ENCODE results near the gene IFT74.

IFT74 gene

DNA sequence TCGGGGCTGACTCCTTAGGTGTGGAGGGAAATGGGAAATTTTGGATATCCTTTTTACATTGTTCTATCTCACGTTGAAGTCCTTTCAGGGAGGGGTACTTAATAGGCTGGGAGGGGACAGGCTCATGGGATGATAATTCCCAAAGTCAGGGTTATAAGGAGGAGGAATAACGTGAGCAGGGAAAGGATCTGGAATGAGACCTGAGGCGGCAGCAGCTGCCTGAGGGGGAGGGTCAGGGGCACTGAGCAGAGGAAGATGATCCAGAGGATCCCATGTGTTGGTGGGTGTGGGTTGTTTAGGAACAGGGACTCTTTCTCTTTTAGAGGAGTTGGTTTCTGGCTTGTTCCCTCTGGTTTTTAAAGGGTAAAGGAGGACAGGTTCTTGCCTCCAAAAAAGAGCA lies 18.7 kb downstream of the IFT74 start:
- no peak for DNase-seq (ENCODE audit: low read depth, low spot score)

DNA sequence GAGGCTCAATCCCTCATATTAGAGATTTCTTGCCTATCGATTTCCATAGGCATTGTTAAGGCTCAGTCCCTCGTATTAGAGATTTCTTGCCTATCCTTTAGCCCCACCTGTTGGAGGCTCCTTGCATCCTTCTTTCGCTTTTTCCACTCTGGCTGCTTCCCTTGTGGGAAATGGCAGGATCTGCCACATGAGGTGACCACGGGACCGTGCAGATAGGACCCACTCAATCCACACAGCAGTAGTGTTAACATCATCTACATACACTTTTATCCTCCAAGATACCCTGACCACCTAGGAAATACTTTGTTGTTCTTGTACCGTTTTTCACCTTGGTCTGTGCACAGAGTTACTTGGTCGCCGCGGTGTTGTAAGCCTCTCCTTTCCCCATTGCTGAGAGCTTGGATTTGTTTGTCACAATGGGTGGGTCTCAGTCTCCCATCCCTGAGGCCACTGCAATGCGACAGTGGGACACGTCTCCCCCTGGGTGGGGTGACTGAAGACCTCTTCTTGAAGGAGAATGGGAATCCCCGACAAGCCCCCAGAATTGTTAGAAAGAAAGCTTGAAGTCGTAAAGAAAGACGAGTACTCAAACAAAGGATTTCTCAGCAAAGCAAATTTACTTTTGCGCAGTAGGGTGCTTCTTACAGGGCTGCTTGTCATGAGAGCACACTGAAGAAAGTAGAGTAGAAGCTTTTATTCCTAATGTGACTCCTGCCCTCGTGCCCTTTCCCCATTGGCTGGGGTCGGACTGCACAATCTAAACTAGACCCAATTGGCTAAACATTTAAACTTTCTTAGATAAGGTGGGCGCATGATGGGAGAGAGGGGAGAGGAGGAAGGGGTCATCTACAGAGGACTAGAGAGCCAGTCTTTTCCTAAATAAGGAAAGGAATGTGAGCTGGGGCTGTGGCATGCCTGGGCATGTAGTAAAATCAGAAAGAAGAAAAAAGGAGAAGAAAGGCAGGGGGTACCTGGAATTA lies 19.8 kb downstream of the IFT74 start:
- DNase-seq (ENCODE audit: low read depth, low spot score), result peak; percentile 15

DNA sequence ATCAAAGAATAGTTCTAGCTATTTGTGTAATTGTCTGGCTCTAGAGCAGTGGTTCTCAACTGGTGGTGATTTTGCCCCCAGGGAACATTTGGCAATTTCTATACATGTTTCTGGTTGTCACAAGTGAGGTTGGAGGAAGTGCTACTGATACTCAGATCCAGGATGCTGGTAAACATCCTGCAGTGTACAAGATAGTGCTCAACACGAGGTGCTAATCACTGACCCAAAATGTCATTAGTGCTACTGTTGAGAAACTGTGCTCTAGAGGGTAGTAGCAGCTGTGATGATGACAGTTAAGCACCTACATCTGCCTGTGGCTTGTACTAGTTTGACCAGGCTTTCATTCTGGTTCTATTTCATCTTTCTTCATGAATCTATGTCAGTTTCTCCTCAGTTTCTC lies 27.1 kb downstream of the IFT74 start:
- no peak for DNase-seq (ENCODE audit: low read depth, low spot score)

DNA sequence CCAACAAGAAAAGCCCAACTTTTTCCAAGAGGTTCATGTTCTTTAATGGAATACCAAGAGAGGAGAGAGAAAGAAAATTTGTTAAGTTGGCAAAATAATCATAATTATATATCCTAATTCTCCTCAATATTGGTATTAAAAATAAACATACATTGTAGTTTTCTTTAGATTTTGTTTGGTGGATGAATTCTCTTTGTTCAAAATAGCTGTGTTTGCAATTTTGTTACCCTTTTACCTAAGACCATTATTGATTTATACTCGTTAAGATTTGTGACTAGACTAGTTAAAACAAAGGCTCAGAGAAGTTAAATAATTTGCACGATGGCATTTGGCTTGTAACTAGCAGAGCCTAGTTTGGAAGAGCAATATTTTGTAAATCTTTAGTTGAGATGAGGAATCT lies 39.6 kb downstream of the IFT74 start:
- DNase-seq (ENCODE audit: low read depth, low spot score), result no peak

DNA sequence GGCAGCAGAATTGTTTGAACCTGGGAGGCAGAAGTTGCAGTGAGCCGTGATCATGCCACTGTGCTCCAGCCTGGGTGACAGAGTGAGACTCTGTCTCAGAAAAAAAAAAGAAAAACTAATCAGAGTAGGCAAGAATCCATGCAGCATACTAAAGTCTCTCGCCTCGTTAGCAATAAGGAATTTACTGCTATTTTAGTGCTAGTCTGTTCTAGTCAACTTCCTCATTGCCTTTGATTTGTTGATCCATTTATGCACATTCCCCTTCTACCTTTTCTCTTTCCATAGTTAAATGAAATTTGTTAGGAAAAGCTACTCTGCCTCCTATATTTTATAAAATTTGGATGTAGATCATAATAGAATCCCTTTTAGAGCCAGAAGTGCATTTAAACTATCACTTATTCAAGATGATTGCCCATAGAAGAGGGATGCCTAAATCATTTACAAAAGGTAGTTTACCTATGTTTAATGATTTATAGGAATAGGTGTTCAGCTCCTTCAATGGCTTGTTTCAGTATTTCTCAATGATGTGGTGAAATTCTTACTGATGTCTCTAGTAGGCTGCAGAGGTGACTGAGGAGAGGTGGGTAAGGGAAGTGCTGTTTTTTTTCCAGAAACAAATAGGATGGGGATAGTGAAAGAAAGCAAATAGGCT lies 47.3 kb downstream of the IFT74 start:
- DNase-seq (ENCODE audit: low read depth, low spot score), result no peak

DNA sequence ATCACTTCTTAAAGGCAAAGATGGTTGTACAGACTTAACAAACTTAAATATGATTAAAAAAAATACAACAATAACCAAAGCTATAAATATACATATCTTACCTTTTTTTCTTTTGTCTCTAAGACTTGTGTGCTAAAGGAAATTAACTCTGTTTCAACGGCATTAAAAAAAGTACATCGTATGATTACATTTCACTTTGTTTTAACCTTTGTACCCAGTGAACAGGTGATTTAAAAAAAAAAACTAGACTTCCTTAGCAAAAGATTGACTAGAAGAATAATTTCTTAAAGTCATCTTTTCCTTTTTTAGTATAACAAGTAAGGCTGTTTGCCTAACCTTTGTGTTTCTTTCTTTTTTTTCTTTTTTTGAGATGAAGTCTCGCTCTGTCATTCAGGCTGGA lies 49.3 kb downstream of the IFT74 start, which contains the start of gene LRRC19:
Gene LRRC19 (minus strand): TSS at position 182 of the 400 bp plus-strand sequence. CDS start 5,978 bp downstream, outside the sequence.
- no peak for DNase-seq (ENCODE audit: low read depth, low spot score)

DNA sequence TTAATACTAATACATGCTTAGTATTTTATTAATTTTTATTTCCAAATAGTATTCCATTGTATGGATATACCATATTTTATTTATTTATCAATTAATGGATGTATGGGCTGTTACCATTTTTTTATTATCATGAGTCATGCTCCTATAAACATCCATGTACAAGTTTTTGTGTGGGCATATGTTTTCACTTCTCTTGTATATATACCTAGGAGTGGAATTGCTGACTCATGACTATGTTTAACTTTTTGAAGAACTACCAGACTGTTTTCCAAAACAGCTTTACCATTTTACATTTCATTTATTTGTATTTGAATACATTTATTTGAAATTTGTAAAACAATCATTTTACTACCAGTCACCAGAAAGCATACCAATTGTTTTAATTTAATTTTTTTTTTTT lies 63.4 kb downstream of the IFT74 start:
- no peak for DNase-seq (ENCODE audit: low read depth, low spot score)

DNA sequence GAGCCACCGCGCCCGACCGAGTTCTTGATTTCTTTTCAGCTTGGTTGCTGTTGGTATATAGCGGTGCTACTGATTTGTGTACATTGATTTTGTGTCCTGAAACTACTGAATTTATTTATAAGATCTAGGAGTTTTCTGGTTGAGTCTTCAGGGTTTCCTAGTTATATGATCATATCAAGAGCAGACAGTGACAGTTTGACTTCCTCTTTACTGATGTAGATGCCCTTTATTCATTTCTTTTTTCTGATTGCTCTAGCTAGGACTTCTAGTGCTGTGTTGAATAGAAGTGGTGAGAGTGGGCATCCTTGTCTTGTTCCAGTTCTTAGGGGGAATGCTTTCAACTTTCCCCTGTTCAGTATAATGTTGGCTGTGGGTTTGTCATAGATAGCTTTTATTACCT lies 66.7 kb downstream of the IFT74 start:
- no peak for DNase-seq (ENCODE audit: low read depth, low spot score)

DNA sequence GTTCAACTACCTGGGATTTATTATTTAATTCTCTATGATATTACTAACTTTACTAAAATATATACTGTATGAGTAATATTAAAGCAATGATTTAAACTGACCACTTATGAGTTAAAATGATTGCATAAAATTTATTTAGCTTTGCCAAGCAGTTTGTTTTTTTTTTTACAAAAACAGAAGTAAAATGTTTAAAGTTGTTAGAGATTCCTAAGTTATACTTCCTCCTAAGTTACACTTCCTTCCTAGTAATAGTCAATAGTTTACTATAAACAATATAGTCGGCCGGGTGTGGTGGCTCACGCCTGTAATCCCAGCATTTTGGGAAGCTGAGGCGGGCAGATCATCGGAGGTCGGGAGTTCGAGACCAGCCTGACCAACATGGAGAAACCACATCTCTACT lies 73.0 kb downstream of the IFT74 start:
- no peak for DNase-seq (ENCODE audit: low read depth, low spot score)

DNA sequence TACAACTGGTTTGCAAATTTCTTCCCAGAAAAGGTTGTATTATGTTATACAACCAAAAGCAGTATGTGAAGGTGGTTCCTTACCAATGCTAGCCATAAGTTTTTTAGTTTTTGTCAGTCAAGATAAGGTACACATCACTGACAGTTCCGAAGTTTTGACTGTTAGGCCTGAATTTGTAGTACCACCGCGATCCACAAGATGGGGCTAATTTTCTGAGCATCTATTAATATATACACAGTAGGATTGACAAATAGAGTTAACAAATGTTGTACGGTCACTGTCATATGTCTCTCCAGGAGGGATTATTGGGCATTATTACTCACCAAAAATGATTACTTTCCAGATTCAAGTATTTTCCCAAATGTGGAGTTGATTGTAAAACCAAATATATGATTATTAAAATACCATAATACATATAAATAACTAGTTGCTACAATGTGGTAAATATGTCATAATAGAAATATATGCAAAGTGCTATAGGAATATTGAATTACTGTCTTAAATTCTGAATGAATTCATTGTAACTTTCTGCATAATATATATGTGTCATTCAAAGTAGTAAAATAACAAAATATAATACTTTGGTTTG lies 77.7 kb downstream of the IFT74 start:
- DNase-seq (ENCODE audit: low read depth, low spot score), result peak; percentile 7

DNA sequence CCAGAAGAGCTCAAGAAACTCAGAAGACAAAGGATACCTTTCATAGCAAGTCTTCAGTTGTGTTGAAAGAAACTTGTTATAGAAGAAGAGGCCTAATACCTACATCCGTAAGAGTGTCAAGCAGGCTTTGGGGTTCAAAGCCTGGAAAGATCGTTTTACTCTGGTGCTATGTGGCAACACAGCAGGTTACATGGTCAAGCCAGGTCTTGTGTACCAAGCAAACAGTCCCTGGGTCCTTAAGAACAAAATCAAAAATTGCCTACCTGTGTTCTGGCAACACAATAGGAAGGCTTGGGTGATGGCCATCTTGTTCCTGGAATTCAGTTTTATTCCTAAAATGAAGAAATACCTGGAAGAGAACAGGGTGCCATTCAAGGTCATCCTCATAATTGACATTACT lies 81.3 kb downstream of the IFT74 start:
- DNase-seq (ENCODE audit: low read depth, low spot score), result no peak

DNA sequence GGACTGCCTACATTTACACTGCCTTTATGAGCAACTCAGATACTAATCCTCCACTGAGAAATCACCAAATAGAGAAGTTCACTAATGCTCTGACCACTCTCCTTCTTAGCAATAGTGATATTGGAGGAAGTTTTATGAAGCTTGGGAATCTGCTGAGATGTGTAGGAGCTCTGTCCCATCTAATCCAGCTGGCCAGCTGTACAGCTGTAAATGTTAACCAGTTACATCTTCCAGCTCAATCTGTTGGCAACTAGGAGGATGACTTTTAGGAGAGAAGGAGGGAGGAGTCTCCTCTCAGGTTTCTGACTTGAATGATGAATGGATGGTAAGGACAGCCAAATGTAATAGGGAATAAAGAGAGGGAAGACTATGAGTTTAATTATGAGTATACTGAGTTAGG lies 85.5 kb downstream of the IFT74 start:
- DNase-seq (ENCODE audit: low read depth, low spot score), result no peak

DNA sequence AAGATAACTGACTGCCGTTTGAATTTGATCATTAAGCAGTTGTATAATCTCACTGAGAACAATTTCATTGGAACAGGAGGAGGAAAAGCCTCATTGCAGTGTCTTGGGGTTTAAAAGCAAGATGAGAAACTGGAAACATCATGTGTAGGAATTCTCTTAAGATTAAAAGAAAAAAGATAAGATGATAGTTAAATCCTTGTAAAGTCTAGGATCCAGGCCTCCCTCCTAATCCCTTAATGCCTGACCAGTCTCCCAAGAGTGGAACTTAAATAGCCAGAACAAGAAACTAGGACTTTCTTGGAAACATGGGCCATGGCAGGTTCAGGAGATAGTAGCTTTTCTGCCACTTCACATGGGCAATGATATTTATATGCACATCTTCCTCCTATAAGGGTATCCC lies 86.3 kb downstream of the IFT74 start:
- DNase-seq (ENCODE audit: low read depth, low spot score), result no peak

DNA sequence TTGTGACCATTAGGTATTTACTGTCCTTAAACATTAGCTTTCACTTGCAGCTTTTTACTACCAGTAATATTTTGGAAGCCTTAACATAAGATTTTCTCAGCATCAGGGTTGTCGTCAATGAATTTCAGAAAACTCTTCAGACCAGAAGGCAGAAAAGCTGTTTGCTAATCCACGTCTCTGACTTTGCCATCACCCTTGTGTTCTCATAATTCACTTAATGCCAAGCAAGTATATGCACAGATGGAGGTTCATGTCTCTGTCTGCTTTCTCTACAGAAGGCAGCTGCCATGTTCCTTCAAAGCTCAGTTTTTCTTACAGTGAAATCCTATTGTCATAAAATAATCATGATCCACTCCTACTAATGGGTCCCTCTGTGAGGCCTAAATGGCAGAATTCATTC lies 87.0 kb downstream of the IFT74 start:
- DNase-seq (ENCODE audit: low read depth, low spot score), result no peak

DNA sequence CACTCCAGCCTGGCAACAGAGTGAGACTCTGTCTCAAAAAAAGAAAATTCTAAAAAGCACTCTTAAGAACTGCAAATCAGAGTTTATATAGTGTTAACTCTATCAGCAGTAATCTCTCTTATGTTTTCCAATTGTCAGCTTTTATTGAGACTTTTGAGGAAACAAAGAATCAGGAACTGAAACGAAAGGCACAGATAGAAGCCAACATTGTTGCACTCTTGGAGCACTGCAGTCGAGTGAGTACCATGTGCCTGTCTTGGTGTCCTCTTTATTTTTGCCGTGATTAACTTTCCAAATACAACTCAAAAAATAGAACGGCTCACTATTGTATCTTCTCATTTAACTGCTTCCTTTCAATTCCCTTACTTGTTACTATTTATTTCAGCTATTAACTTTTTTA lies 90.9 kb downstream of the IFT74 start:
- DNase-seq (ENCODE audit: low read depth, low spot score), result no peak

DNA sequence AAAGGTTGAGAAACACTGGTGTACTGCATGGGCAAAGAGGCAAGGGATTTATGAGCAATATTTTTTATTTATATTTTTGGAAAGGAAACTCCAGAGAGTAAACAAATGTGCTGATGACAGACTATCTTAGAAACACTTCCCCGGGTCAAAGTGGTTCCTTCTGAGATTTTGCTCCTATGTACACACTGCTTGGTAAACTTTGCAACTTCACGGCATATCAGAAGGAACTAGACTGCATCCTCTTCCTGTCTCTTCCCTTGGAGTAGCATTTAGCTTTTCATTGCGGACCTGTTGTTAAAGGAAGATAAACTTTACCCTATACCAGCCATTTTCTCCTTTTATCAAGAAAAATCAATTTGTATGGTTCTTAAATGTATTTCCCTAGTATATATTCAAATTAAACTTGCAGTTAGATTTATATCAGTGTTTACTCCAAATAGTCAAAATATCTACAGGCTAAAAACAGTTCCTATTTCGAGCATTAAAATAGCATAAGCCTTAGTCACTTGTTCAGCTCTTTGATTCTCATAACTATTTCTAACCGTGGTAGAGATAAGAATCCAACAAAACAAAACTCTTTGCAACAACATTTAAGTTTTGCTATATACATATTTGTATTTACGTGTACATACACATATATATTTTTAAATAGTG lies 97.3 kb downstream of the IFT74 start:
- DNase-seq (ENCODE audit: low read depth, low spot score), result no peak

DNA sequence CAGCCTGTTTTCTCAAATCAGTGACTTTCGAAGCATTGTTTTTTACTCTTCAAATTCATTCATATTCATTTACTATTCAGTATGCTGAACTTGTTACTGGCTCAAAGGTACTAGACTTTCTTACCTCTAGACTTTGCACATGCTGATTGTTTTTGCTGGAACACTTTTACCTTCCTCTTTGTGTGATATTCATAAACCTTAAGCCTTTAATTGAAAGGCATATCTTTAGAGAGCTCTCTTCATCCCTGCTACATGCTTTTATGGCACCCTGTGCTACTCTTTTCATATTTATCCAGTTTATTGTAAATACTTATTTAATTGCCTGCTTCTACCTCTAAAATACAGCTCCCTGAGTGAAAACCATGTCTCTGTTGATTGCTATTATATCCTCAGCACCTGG lies 97.9 kb downstream of the IFT74 start:
- no peak for DNase-seq (ENCODE audit: low read depth, low spot score)

DNA sequence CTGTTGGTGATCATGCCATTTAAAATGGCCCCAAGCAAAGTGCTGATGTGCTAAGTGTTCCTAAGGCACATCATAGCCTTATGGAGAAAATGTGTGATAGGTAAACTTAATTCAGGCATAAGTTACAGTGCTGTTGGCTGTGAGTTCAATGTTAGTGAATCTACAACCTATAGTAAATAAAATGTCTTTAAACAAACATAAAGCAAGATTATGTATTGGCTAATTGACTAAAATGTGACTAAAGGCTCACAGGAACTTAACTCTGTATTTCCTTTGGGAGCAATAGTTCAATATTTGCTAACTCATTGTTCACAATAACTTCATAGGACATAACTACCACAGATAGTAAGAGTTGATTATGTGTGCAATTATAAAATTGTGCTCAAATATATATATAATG lies 98.6 kb downstream of the IFT74 start:
- DNase-seq (ENCODE audit: low read depth, low spot score), result no peak

DNA sequence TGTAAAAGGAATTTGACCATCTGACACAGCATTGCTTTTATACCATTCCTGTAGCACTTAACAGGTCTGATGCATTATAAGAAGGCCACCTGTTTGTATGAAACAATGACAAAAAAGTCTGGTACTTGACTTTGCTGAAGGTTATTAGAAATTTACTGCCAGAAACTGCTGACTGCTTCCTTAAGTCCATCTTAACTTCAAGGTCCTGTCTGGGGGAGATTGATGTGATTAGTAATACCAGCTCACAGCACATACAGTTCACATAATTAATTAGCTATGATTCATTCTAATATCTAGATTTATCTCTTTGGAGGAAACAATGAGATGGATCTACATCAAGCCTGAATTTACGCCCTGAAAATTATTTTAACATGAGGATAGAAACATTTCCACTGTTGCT lies 103.2 kb downstream of the IFT74 start:
- DNase-seq (ENCODE audit: low read depth, low spot score), result no peak

DNA sequence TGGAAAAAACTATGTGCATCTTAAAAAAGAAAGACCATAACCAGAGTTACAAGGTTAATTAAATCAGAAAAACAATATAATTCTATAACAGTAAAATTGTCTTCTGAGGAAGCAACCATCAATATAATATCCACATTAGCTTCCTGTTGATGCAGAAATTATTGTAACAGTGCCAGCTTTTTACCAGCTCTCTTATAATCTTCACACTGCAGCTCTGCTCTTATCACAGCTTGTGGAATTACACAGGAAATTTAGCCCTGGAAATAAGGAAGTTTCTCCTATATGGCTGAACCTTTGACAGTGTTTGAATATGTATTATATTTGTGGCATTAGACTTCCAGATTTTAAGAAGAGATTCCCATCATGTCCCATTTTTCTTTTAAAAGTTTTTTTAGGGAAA lies 103.7 kb downstream of the IFT74 start:
- no peak for DNase-seq (ENCODE audit: low read depth, low spot score)

DNA sequence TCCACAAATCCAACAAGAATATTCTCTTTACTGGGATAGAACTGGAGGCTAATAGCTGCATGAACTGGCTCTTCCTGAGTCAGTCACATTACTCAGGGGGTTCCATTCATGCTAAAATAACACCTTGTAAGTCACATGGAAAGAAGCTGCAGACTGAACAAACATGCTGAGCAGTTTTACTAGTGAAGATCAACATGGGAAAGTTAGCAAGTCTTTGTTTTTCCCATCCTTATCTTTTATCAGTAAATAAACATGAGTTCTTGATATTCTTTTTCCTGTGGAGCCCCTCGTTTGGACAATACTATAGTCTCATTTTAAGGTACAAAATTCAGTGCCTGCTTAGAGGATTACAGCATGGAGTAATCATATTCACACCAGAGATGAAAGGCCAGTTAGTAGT lies 109.1 kb downstream of the IFT74 start:
- DNase-seq (ENCODE audit: low read depth, low spot score), result no peak
